ENCODE measurements around the gene CRIP3. TPM values are rescaled to one million over a fixed set of nuclear protein-coding genes. Genes with fewer than 3 reads are reported as not detected.
"Not testable (repeated sequence)": the region's sequence is repeated elsewhere in the genome, so short reads cannot be mapped to it uniquely, and the experiment has no call there.

CRIP3 gene, protein sequence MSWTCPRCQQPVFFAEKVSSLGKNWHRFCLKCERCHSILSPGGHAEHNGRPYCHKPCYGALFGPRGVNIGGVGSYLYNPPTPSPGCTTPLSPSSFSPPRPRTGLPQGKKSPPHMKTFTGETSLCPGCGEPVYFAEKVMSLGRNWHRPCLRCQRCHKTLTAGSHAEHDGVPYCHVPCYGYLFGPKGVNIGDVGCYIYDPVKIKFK
- total RNA-seq, result 10 to 100 TPM; 13.4 to 19.3 TPM
- polyA plus RNA-seq (2013, experiment 1 of 2), result 8.9 TPM
- 8.4 TPM for polyA plus RNA-seq (2013, experiment 2 of 2)
- long read RNA-seq, experiment 1, partial matches to known transcripts, result 0 of 1 reads
- long read RNA-seq, experiment 1, other reads (novel, unspliced or antisense), result 1 of 1 reads
- long read RNA-seq, experiment 2, partial matches to known transcripts, result 2 of 9 reads
- long read RNA-seq, experiment 2, other reads (novel, unspliced or antisense), result 4 of 9 reads
- long read RNA-seq, experiment 3, partial matches to known transcripts, result 3 of 14 reads
- long read RNA-seq, experiment 3, other reads (novel, unspliced or antisense), result 8 of 14 reads
- long read RNA-seq, experiment 4, partial matches to known transcripts, result 3 of 16 reads
- long read RNA-seq, experiment 4, other reads (novel, unspliced or antisense), result 9 of 16 reads

- peak within 1 kb of the TSS; percentile 63 for H3K4me3 Mint-ChIP-seq
- peak; percentile 93 for DNase-seq
- no peaks in the 10 kb centered on the region for H3K9me3 Mint-ChIP-seq
- Histone ChIP-seq H3K4me1 (ENCODE audit: control insufficient read depth, insufficient read depth, low read length) (no peaks in the 10 kb centered on the region), H3K36me3 (ENCODE audit: control insufficient read depth, insufficient read depth, low read length) (no peaks in the 10 kb centered on the region), H3K9me3 (ENCODE audit: control insufficient read depth, low read length) (no peaks in the 10 kb centered on the region), H3K27ac (ENCODE audit: low read depth, low read length) (no peak within 1 kb of the TSS), H3K27me3 (ENCODE audit: control insufficient read depth, insufficient read depth, low read length, poor library complexity, severe bottlenecking) (peaks cover 13% of the 10 kb centered on the region), H3K4me3 (ENCODE audit: low read length) (peak within 1 kb of the TSS; percentile 77), H3K9ac (ENCODE audit: extremely low read depth, low read length, poor library complexity, severe bottlenecking) (no peak within 1 kb of the TSS)
- H3K36me3 Mint-ChIP-seq (ENCODE audit: low read depth), result no peaks in the 10 kb centered on the region
- peaks cover 4% of the 10 kb centered on the region for H3K4me1 Mint-ChIP-seq
- peak within 1 kb of the TSS; percentile 78 for H3K27ac Mint-ChIP-seq
- TF ChIP-seq CTCF (conservative IDR thresholded peaks at IDR 0.05), result peak; percentile 68
- peaks cover 9% of the 10 kb centered on the region for H3K27me3 Mint-ChIP-seq (ENCODE audit: insufficient read depth)
- WGBS, 2 experiments (ENCODE audit: insufficient coverage in 1 of 2, insufficient read length in 1 of 2), result 12 to 17% methylated on average over 5 to 39 of the region's 39 CpGs
Measured at GRCh38 chr6:43308101-43308989, at the start of gene CRIP3. Gene CRIP3 (minus strand): TSS chr6:43308826. CDS start chr6:43308792, 34 bp downstream.

GRCh38 chr6:43355862-43356590, 47.4 kb upstream of the CRIP3 start:
- no peaks in the 10 kb centered on the region for H3K27me3 ChIP-seq (ENCODE audit: control insufficient read depth, insufficient read depth, low read length, poor library complexity, severe bottlenecking)
- WGBS, 2 experiments (ENCODE audit: insufficient coverage in 1 of 2, insufficient read length in 1 of 2), result 77 to 90% methylated on average over 2 of the region's 2 CpGs
- H3K9me3 ChIP-seq (ENCODE audit: control insufficient read depth, low read length), result no peaks in the 10 kb centered on the region
- H3K9ac ChIP-seq (ENCODE audit: extremely low read depth, low read length, poor library complexity, severe bottlenecking), result no peak overlapping the region
- peaks cover 10% of the 10 kb centered on the region for H3K4me1 Mint-ChIP-seq
- peak; percentile 81 for TF ChIP-seq CTCF (conservative IDR thresholded peaks at IDR 0.05)
- no peak overlapping the region for H3K4me3 ChIP-seq (ENCODE audit: low read length)
- peak; percentile 72 for DNase-seq
- H3K27ac ChIP-seq (ENCODE audit: low read depth, low read length), result no peak overlapping the region
- H3K4me1 ChIP-seq (ENCODE audit: control insufficient read depth, insufficient read depth, low read length), result peaks cover 7% of the 10 kb centered on the region
- H3K9me3 Mint-ChIP-seq, result no peaks in the 10 kb centered on the region
- H3K27me3 Mint-ChIP-seq (ENCODE audit: insufficient read depth), result no peaks in the 10 kb centered on the region
- H3K36me3 ChIP-seq (ENCODE audit: control insufficient read depth, insufficient read depth, low read length), result peaks cover 65% of the 10 kb centered on the region
- H3K4me3 Mint-ChIP-seq, result no peak overlapping the region
- H3K36me3 Mint-ChIP-seq (ENCODE audit: low read depth), result peaks cover 57% of the 10 kb centered on the region
- H3K27ac Mint-ChIP-seq, result peak overlapping the region; percentile 55

DNA sequence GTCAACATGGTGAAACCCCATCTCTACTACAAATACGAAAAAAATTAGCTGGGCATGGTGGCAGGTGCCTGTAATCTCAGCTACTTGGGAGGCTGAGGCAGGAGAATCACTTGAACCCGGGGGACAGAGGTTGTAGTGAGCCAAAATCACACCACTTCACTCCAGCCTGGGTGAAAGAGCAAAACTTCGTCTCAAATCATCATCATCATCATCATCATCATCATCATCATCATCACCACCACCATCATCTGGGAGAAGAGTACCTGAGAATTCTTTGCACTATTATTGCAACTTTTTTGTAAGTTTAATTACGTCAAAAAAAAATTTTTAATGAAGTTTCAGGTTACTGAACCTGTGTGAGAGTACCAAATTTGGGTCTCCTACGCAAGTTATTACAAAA, 43.3 kb upstream of the CRIP3 start:
- not testable (repeated sequence) for H3K4me3 Mint-ChIP-seq; H3K4me1 Mint-ChIP-seq; H3K9me3 Mint-ChIP-seq; H3K4me1 ChIP-seq (ENCODE audit: control insufficient read depth, insufficient read depth, low read length); H3K9me3 ChIP-seq (ENCODE audit: control insufficient read depth, low read length); H3K9ac ChIP-seq (ENCODE audit: extremely low read depth, low read length, poor library complexity, severe bottlenecking); H3K27ac ChIP-seq (ENCODE audit: low read depth, low read length); H3K27me3 Mint-ChIP-seq (ENCODE audit: insufficient read depth); DNase-seq; H3K27ac Mint-ChIP-seq; H3K27me3 ChIP-seq (ENCODE audit: control insufficient read depth, insufficient read depth, low read length, poor library complexity, severe bottlenecking); H3K4me3 ChIP-seq (ENCODE audit: low read length)
- H3K36me3 Mint-ChIP-seq (ENCODE audit: low read depth), result peaks cover 41% of the 10 kb centered on the region
- 95 to 100% methylated on average over 2 to 5 of the region's 5 CpGs for WGBS, 2 experiments (ENCODE audit: insufficient coverage in 1 of 2, insufficient read length in 1 of 2)
- peaks cover 62% of the 10 kb centered on the region for H3K36me3 ChIP-seq (ENCODE audit: control insufficient read depth, insufficient read depth, low read length)

All from endodermal cell (in vitro differentiated cells).